NCI-H526 (cell line): ENCODE results near the gene CD52.

ENCODE experiments used
- DNase-seq, 2 experiments: peaks; one replicate each; lab custom pipeline; 2025; lab: John Stamatoyannopoulos, UW

CD52 gene, protein sequence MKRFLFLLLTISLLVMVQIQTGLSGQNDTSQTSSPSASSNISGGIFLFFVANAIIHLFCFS

GRCh38 chr1:26317612-26318337 is at the start of gene CD52:
Gene CD52, plus strand, starts transcription at chr1:26317958. Its CDS starts 60 bp downstream, at chr1:26318018.
- no peak for DNase-seq

DNA sequence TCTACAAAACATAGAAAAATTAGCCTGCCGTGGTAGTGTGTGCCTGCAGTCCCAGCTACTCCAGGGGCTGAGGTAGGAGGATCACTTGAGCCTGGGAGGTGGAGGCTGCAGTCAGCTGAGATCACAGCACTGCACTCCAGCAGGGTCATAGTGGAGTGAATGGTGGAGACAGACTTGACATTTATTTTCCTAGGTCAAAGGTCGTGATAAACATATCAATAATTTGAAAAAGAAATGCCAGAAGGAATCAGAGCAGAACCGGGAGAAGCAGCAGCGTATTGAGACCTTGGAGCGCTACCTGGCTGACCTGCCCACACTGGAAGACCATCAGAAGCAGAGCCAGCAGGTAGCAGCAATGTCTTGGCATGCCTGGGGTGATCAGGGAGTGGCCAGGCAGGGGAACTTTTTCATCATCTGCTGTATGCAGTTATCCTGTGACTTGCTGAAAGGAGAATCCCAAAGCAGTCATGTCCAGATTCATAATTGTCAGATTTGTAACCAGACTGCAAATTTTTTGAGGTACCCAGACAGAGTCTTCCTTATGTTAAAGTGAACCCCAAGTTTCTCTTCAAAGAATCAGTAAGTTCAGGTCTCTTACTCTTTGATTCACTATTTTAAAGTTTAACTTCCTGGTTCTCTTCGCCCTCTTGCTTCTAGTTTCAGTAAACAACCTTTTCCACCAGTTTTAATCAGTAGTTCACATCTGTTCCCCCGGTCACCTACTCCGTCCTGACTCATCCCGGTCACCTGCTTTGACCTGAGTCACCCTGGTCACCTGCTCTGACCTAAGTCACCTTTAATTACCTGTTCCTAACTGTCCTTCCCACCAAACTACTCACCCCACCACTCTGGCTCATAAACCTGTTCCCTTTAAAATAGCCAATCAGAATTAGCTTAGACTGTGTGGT is 49.2 kb upstream of the CD52 start:
- DNase-seq: no peak

DNA sequence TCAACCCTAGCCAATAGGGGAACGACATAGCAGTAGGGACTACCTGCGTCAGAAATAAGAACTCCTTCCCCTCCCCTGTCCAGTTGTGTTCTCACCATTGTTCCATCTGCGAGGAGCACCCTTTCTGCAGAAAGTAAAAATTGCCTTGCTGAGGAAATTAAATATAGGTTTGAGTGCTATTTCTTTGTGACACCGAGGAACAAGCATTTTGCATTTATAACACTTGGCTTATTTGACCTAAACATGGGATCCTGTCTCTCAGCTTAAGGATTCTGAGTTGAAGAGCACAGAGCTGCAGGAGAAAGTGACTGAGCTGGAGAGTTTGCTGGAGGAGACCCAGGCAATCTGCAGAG is 48.6 kb upstream of the CD52 start:
- no peak for DNase-seq

- no peak for DNase-seq
These were observed 42.8 kb upstream of the CD52 start for GRCh38 chr1:26274801-26275425.

GRCh38 chr1:26275580-26276431 is 42.0 kb upstream of the CD52 start:
- DNase-seq: peak; percentile 57 to 88

GRCh38 chr1:26276432-26276838 is 41.3 kb upstream of the CD52 start:
- DNase-seq: no peak

GRCh38 chr1:26277261-26277661 is 40.5 kb upstream of the CD52 start:
- DNase-seq: no peak

DNA sequence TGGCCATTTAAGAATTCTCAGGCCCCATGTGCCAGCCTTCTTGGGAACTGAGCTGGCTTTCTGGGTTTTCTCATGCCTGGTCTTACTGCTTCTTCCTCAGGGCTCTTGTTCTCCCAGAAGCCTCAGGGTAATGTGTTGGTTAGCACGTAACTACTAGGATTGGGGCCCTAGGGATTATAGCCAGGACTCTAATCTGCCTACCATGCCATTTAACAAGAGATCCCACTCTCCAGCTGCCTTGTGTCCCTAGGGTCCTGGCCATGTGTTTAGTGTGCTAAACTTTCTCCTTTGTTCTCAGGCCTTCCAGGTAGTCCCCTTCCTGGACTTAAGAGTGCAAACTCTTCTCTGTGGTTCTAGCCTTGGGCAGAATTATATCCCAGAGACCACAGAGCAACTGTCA is 40.0 kb upstream of the CD52 start:
- no peak for DNase-seq

DNA sequence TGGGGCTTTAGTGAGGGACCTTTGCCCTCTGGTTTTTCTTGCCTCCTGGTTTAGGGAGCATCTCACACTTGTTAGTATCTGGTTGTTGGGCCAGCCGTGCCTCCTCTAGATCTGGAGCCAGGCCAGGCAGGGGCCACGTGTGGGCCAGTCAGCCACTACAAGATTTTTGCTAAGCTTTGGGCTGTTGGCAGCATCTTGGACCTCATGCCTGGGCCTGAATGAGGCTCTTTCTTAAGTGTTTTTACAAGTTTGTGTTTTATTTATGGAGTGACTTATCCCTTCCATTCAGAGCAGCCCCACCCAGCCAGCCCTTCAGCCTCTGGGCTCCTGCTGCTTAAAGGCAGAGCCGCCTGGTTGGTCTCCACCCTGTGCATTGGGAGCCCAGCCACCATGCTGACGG is 39.5 kb upstream of the CD52 start:
- no peak for DNase-seq

DNA sequence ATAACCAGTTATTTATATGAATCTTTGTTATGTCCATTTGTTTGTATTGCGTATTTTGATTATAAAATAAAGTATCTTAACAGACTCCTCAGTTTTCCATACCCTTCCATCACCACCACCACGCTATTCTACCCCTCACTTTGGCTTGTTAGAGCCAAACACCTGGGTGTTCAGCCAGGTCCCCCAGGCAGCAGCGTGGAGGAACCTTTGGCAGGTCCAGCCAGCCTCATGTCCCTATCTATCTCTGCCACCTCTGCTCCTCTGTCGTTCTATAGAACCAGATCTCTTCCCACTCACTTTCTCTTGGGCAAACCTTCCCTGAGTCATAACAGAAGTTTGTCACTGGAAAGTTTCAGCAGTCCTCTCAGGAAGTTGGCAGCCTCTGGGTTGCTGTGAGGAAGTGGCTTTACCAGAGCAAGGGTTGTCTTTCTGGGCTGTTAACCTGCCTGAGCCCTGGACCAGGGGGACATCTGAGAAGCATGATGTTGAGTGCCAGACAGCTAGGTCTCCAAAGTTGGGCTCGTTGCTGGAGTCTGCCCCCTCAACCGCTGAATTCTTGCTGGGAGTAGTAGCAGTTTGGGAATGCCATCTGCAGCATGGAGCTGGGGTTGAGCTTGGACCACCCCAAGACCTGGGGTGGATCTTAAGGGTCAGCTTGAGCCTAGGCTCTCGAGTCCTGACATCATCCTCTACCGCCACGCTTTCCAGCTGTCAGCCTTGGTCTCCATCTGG is 38.9 kb upstream of the CD52 start:
- DNase-seq: no peak

- DNase-seq: peak; percentile 56 to 90
These were observed 38.1 kb upstream of the CD52 start, which contains the start of gene SH3BGRL3 for GRCh38 chr1:26279456-26280332. Gene SH3BGRL3, plus strand, starts transcription at chr1:26280086. Its CDS starts 70 bp downstream, at chr1:26280156.

- DNase-seq: no peak
These were observed 37.3 kb upstream of the CD52 start for GRCh38 chr1:26280333-26281042.

DNA sequence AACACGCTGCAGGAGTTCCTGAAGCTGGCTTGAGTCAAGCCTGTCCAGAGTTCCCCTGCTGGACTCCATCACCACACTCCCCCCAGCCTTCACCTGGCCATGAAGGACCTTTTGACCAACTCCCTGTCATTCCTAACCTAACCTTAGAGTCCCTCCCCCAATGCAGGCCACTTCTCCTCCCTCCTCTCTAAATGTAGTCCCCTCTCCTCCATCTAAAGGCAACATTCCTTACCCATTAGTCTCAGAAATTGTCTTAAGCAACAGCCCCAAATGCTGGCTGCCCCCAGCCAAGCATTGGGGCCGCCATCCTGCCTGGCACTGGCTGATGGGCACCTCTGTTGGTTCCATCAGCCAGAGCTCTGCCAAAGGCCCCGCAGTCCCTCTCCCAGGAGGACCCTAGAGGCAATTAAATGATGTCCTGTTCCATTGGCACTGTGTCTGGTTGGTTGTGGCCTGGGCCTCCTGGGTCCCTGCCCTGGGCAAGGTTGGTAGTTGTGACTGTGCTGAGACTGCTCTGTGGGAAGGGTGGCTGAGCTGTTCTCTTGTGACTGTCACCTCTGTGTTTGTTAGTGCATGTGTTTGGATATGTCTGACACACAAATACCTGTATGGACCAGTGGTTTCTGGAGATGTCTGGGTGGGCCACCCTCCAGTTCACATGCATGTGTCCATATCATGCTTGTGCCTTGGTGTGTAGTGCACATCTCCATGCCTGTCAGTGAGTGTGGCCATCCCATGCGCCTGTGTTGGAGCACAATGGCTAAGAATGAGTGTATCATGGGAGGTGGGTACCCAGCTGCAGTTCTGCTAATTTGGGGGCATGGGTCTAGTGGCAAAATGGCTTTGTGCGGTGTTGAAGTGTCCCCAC is 36.4 kb upstream of the CD52 start:
- no peak for DNase-seq

GRCh38 chr1:26281971-26282370 is 35.8 kb upstream of the CD52 start:
- DNase-seq: no peak

- DNase-seq: no peak
These were observed 35.3 kb upstream of the CD52 start for GRCh38 chr1:26282401-26282918.

- no peak for DNase-seq
These were observed 34.4 kb upstream of the CD52 start for GRCh38 chr1:26283279-26283853.

DNA sequence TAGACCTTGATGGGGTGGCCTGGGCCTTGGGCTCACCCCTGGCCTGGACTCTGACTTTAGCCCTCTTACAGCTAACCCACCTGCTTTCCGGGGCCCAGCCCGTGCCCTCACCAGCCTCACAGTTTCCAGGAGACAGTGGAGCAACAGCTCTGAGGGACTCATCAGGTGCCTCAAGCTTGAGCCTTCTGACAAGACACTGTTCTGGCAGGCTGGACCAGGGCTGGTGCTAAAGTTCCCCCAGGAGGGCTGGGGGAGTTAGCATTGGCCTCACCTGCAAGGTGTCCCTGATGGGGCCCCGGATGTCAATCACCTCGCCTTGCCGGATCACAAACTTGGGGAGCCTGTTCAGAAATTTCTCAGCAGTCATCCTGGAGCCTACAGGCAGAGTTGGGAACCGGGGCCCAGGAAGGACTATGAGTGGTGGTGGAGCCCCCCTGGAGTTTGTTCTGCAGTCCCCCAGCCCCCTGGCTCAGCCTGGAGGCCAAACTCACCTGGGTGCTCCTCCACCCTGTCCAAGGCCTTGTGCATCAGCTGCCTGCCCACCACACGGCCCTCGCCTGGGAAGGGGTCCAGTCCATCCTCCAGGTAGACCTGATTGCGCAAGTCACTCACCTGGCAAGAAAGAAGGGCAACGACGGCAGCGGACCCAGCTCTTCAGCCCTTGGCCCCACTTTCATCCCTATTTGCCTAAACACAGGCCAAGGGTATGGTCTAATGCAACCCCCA is 33.7 kb upstream of the CD52 start:
- DNase-seq: no peak
